ENCODE data around the gene PMM1. TPM values are rescaled to one million over a fixed set of nuclear protein-coding genes. Genes with fewer than 3 reads are reported as not detected.
"Not testable (repeated sequence)": the region's sequence is repeated elsewhere in the genome, so short reads cannot be mapped to it uniquely, and the experiment has no call there.

The PMM1 gene
- total RNA-seq, 1 donor, result 15.6 TPM

DNA sequence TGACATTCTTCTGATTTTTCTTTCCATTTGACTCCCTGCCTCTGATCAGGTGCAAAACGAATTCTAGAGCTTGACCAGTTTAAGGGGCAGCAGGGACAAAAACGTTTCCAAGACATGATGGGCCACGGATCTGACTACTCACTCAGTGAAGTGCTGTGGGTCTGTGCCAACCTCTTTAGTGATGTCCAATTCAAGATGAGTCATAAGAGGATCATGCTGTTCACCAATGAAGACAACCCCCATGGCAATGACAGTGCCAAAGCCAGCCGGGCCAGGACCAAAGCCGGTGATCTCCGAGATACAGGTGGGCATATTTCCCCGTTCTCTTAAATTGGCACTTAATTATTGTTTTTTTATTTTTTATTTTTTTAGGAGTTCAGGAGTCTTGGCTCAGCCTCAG, 46.8 kb upstream of the PMM1 start:
- Histone ChIP-seq H2AFZ (ENCODE audit: low read length) (no peak overlapping the region), H3K79me2 (ENCODE audit: insufficient read depth, low read length) (peaks cover 49% of the 10 kb centered on the region), H3K4me1 (ENCODE audit: insufficient read depth, low read length) (peaks cover 10% of the 10 kb centered on the region), H3K36me3 (ENCODE audit: insufficient read depth, low read length) (peaks cover 70% of the 10 kb centered on the region), H3K27me3 (ENCODE audit: insufficient read depth, low read length) (no peaks in the 10 kb centered on the region), H3K27ac (ENCODE audit: low read depth, low read length) (peak overlapping the region; percentile 54), H3K4me3 (ENCODE audit: insufficient read depth, low read length) (no peak overlapping the region), H4K20me1 (ENCODE audit: insufficient read depth, low read length) (peaks cover 25% of the 10 kb centered on the region), H3K9me3 (ENCODE audit: low read depth, low read length) (no peaks in the 10 kb centered on the region), H3K4me2 (ENCODE audit: insufficient read depth, low read length) (no peak overlapping the region)
- no peak for DNase-seq (ENCODE audit: insufficient read length, low spot score, missing footprints)
- no peak for TF ChIP-seq CTCF (IDR thresholded peaks at IDR 0.05; ENCODE audit: extremely low read depth, low read depth, low read length)

DNA sequence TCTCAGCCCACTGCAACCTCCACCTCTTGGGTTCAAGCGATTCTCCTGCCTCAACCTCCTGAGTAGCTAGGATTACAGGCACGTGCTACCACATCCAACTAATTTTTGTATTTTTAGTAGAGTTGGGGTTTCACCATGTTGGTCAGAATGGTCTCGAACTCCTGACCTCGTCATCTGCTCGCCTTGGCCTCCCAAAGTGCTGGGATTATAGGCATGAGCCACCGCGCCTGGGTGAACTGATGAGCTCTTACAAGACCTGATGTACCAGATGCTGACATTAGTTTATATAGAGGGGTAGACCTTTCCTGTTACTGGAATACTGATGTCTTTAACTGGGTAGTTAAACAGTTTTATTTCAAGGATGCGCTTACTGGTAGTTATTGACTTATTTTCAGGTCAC, 45.0 kb upstream of the PMM1 start:
- H3K79me2 ChIP-seq (ENCODE audit: insufficient read depth, low read length), result peaks cover 37% of the 10 kb centered on the region
- H3K4me1 ChIP-seq (ENCODE audit: insufficient read depth, low read length); H3K27me3 ChIP-seq (ENCODE audit: insufficient read depth, low read length); H3K4me3 ChIP-seq (ENCODE audit: insufficient read depth, low read length); H3K9me3 ChIP-seq (ENCODE audit: low read depth, low read length); H3K27ac ChIP-seq (ENCODE audit: low read depth, low read length); DNase-seq (ENCODE audit: insufficient read length, low spot score, missing footprints); H2AFZ ChIP-seq (ENCODE audit: low read length); H3K4me2 ChIP-seq (ENCODE audit: insufficient read depth, low read length): not testable (repeated sequence)
- peaks cover 60% of the 10 kb centered on the region for H3K36me3 ChIP-seq (ENCODE audit: insufficient read depth, low read length)
- H4K20me1 ChIP-seq (ENCODE audit: insufficient read depth, low read length), result peaks cover 20% of the 10 kb centered on the region

DNA sequence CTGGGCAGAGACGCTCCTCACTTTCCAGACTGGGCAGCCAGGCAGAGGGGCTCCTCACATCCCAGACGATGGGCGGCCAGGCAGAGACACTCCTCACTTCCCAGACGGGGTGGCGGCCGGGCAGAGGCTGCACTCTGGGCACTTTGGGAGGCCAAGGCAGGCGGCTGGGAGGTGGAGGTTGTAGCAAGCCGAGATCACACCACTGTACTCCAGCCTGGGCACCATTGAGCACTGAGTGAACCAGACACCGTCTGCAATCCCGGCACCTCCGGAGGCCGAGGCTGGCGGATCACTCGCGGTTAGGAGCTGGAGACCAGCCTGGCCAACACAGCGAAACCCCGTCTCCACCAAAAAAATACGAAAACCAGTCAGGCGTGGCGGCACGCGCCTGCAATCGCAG, 42.0 kb upstream of the PMM1 start:
- not testable (repeated sequence) for H3K9me3 ChIP-seq (ENCODE audit: low read depth, low read length); DNase-seq (ENCODE audit: insufficient read length, low spot score, missing footprints)

DNA sequence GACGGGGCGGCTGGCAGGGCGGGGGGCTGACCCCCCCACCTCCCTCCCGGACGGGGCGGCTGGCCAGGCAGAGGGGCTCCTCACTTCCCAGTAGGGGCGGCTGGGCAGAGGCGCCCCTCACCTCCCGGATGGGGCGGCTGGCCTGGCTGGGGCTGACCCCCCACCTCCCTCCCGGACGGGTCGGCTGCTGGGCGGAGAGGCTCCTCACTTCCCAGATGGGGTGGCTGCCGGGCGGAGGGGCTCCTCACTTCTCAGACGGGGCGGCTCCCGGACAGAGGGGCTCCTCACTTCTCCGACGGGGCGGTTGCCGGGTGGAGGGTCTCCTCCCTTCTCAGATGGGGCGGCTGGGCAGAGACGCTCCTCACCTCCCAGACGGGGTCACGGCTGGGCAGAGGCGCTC, 41.5 kb upstream of the PMM1 start:
- peaks cover 63% of the 10 kb centered on the region for H3K36me3 ChIP-seq (ENCODE audit: insufficient read depth, low read length)
- not testable (repeated sequence) for H3K4me3 ChIP-seq (ENCODE audit: insufficient read depth, low read length); H3K9me3 ChIP-seq (ENCODE audit: low read depth, low read length); H3K4me2 ChIP-seq (ENCODE audit: insufficient read depth, low read length); DNase-seq (ENCODE audit: insufficient read length, low spot score, missing footprints); H3K4me1 ChIP-seq (ENCODE audit: insufficient read depth, low read length); H3K27ac ChIP-seq (ENCODE audit: low read depth, low read length); H2AFZ ChIP-seq (ENCODE audit: low read length); H3K27me3 ChIP-seq (ENCODE audit: insufficient read depth, low read length)
- H3K79me2 ChIP-seq (ENCODE audit: insufficient read depth, low read length), result peaks cover 49% of the 10 kb centered on the region
- H4K20me1 ChIP-seq (ENCODE audit: insufficient read depth, low read length), result peaks cover 14% of the 10 kb centered on the region

More for the DNA sequence above, 42.0 kb upstream of the PMM1 start:
- Histone ChIP-seq H3K79me2 (ENCODE audit: insufficient read depth, low read length) (peaks cover 47% of the 10 kb centered on the region), H4K20me1 (ENCODE audit: insufficient read depth, low read length) (peaks cover 18% of the 10 kb centered on the region), H3K36me3 (ENCODE audit: insufficient read depth, low read length) (peaks cover 64% of the 10 kb centered on the region)
- H3K4me3 ChIP-seq (ENCODE audit: insufficient read depth, low read length); H3K4me1 ChIP-seq (ENCODE audit: insufficient read depth, low read length); H3K27me3 ChIP-seq (ENCODE audit: insufficient read depth, low read length); H2AFZ ChIP-seq (ENCODE audit: low read length); H3K27ac ChIP-seq (ENCODE audit: low read depth, low read length); H3K4me2 ChIP-seq (ENCODE audit: insufficient read depth, low read length): not testable (repeated sequence)

GRCh38 chr22:41625577-41625976, 35.9 kb upstream of the PMM1 start:
- no peak overlapping the region for H2AFZ ChIP-seq (ENCODE audit: low read length)
- H3K27ac ChIP-seq (ENCODE audit: low read depth, low read length), result no peak overlapping the region
- H4K20me1 ChIP-seq (ENCODE audit: insufficient read depth, low read length), result peaks cover 14% of the 10 kb centered on the region
- H3K79me2 ChIP-seq (ENCODE audit: insufficient read depth, low read length), result peaks cover 69% of the 10 kb centered on the region
- TF ChIP-seq CTCF (IDR thresholded peaks at IDR 0.05; ENCODE audit: extremely low read depth, low read depth, low read length), result no peak
- H3K27me3 ChIP-seq (ENCODE audit: insufficient read depth, low read length), result no peaks in the 10 kb centered on the region
- no peak for DNase-seq (ENCODE audit: insufficient read length, low spot score, missing footprints)
- H3K9me3 ChIP-seq (ENCODE audit: low read depth, low read length), result no peaks in the 10 kb centered on the region
- peaks cover 63% of the 10 kb centered on the region for H3K36me3 ChIP-seq (ENCODE audit: insufficient read depth, low read length)
- no peak overlapping the region for H3K4me3 ChIP-seq (ENCODE audit: insufficient read depth, low read length)
- H3K4me2 ChIP-seq (ENCODE audit: insufficient read depth, low read length), result no peak overlapping the region
- H3K4me1 ChIP-seq (ENCODE audit: insufficient read depth, low read length), result peaks cover 6% of the 10 kb centered on the region

All from osteoblast (primary cell).